GM19438 (cell line): Measurements from ENCODE around the gene DUOX1.
"Not testable (repeated sequence)": the region's sequence is repeated elsewhere in the genome, so short reads cannot be mapped to it uniquely, and the experiment has no call there.

Experiments used
- ATAC-seq: cut with Tn5 transposase; IDR thresholded peaks from one replicate; pipeline ENCODE4 v1.9.1; 2021; ENCODE audit warnings: low read depth; ENCODE audit not compliant: unreplicated experiment

DUOX1 gene

DNA sequence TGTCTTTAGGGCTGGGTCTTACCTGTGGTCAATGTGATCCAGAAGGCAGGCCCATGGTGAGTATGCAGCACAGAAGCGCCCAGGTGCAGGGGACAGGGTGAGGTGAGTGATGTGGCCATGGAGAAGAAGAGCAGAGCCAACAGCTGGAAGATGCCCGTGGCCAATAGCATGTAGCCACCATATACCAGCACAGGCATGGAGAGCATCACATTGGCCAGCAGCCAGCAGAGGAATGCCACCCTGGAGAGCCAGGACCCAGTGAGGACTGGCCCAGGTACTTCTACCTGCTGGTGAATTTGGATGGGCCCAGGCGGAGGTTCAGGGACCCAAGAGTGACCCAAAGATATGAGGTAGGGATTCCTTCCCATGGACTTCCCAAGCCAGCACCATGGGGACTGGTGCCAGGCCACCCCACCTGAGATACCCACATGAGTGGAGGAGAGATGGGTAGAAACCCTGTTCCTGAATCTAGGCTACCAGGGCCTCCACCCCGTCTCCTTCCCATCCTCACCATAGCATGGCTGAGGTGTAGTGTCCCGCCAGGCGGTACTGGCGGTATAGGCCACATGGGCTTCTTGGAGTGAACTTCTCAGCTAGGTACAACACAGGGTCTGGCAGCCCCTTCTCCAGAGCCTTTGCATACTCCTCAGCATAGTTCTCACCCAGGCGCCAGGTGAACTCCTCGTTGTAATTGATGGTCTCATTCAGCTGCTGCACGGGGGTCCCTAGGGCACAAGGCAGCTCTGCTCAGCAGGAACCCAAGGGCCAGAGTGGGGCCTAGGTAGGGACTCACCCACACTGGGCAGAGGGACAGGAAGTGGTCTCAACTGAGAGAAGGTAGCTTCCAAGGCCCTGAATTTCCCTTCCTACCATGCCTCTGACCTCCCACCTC is 9.5 kb upstream of the DUOX1 start:
- ATAC-seq: no peak

DNA sequence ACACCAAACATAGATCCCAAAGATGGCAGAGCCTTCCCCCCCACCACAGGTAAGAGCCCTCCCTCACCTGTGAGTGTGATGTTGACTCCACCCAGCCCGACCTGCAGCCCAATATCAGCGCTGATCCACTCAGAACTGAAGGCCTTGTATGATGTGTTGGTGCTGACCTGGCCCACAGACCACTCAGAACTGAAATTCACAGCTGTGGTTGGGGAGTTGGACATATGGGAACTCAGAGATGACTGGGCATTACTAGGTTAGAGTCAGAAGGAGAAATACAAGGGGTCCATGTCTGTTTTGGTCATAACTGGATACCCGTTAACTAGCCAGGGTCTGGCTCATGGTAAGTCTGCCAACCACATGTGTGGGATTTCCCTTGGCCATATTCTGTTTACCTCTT is 8.8 kb upstream of the DUOX1 start:
- no peak for ATAC-seq

DNA sequence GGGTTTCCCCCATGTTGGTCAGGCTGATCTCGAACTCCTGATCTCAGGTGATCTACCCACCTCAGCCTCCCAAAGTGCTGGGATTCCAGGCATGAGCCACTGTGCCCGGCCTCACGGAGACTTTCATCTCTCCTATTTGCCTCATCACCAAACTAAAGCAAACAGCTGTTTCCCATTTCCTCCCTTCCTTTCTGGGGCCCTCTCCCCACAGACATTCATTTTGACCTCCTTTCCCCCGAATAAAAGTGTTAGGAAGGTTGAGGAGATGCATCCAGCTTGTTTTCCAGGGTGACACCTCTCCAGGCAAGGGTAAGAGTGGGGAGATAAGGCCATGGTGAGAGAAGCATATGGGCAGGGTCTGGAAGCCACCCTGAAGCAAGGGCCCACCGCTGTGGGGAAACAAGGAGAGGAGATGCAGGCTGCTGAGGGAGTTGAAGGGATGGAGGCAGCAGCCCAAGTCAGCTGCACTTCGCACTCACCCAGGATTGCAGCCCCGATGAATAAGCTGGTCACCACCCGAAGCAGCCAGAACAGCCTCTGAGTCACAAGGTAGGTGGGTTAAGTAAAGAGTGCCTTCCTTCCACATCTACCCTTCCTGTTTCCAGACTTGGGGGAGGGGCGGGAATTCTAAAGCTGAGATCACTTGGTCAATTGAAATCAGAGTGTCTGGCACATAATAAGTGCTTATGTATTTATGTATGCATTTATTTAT is 7.9 kb upstream of the DUOX1 start:
- no peak for ATAC-seq

DNA sequence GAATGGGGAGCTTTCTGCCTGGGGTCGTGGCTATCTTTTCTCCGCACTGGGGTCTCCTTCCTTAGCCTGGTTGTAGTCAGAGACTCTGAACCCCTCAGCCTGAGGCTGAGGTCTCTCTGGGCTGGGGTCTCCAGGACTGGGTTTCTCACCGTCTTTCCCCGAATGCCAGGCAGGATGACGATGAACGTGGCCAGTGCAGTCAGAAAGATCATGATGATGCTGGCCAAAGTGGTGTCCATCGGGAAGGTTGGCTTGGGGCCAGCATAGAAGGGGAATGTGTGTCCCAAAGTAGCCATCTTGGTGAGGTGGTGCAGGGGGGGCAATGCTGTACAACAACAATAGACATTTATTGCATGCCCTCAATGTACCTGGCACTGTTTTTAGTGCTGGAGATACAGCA is 7.1 kb upstream of the DUOX1 start:
- ATAC-seq: no peak

GRCh38 chr15:45123397-45123796 is 6.4 kb upstream of the DUOX1 start:
- ATAC-seq: no peak

DNA sequence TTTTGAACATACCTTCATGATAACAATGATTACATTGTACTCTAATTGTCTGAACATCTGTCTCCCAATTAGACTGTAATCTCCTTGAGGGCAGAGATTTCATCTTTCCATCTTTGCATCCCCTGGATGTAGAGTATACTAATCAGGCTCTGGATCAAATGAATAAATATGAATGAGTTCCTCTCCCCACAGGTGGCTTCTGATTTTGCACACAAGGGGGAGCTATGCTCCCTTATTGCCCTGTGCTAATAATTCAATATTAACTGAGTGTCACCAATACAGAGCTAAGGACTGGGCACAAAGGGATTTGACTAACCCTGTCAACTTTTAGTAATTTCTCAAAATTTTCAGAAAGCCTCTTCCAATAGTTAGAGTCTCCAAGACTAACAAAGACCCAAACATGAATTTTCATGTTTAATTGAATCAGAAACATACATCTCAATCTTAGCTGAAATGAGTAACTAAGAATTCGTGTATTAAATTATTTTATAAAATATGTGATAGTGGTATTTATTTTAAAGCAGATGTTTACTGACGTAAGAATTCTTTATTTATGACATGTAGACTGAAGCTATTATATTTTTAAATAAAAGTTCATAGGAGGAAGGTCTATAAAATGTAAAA is 3.1 kb upstream of the DUOX1 start:
- ATAC-seq: no peak

DNA sequence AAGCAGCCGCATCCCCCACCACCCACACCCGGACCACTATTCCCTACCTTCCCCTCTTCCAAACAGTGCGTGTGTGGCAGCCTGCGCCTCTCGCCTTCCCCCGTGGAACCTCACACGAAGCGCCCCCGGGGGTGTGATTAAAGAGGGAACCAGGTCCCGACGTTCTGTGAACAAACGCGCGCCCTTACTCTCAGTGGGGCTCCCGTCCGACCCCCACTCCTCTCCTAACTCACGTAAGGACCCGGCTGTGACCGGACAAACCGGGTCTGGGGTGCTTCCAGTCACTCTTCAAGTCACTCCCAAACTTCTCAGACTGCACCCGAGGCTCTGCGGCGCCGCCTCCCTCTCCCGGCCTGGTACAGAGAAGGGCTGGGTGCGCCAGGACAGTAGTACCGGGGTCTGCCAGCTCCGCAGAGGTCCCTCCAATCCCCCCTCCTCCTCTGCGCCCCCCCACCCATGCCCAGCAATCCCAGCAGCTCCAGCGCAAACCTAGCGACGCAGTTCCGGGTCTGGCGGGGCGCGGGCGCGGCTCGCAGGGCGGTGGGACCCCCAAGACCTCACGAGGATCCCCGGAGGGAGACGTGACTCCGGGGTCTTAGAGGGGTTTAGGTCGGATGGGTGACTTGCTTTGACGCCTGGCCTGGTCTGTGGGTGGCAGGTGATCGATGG is 689 bp upstream of the DUOX1 start:
- ATAC-seq: no peak

DNA sequence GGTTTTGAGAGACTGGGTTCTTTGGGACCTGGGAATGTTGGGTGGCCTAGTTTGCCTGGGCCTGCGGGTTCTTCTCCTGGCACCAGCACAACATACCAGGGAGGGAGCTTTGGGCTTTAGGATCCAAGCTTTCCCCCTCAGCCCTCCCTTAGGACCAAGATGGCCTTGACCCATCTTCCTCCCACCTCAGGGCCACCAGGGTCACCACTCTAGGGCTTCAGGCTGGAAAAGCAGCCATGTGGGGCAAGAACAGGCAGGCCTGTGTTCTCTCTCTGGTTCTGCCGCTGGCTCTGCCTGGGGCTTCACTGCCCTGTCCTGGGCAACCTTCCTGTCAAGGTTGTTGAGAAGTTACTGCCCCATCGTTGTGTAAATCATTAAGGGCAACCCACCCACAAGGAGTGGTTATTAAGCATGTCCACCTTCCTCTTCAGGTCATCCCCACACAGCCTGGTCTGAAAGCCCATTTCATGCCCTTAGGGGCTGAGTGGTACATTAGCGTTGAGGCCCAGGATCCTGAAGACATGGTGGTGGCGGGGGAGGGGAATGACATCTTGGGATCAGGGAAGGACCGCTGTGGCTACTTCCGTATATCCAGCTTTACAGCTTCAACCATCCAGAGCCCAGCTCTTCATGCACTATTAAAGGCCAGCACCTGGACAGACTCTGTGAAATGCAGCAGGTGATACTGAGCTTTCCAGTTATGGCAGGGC is 652 bp downstream of the DUOX1 start:
- ATAC-seq: no peak

DNA sequence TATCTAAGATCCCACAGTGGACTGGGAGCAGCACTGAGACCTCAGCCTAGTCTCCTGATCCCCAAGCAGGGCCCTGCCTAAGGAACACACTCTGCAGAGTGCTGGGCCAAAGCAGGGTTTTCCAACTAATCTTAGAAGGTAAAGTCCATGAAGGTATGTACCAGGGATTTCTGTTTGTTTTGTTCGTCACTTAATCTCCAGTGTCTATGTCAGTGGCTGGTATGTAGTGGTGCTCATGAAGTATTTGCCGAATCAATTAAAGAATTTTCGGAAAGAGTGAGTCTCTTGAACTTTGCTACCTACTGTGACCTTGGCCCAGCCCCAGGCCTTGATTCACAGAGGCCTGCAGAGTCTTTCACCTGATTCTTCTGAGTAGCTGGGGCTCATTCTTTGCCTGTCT is 1.7 kb downstream of the DUOX1 start:
- no peak for ATAC-seq

DNA sequence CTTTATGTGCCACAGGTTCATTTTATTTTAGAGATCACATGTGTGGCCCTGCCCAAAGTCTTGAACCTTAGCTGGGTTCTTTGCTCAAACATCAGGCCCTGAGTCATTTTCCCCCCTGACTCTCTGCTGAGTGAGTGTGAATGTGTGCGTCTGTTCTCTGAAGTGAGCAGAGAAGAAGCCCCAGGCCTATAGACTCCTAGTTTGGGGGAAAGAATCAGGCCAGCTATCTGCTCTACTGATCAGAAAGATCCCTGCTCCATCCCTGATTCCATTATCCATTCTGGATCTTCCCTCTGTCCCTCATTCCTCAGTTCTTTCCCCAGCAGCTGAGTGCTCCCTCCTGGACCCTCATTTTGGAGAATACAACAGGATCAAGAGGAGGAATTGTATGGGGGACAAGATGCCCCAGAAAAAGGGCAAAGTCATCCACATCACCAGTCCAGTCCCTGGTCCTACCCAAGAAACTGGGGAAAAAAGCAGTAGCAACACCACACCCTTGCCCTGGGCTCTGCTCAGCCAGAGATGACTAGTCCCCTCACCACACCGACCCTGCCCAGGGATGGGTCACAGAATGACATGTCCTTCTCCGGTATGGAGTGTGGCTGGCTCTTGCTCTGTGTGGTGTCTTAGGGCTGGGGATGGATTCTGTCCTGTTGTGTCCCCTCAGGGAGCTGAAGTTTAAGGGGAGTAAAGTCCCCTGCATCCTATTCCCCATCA is 3.2 kb downstream of the DUOX1 start:
- ATAC-seq: no peak

- no peak for ATAC-seq
Measured at GRCh38 chr15:45133561-45133920, 3.7 kb downstream of the DUOX1 start.

- ATAC-seq: no peak
Measured at GRCh38 chr15:45134046-45134445, 4.3 kb downstream of the DUOX1 start.

DNA sequence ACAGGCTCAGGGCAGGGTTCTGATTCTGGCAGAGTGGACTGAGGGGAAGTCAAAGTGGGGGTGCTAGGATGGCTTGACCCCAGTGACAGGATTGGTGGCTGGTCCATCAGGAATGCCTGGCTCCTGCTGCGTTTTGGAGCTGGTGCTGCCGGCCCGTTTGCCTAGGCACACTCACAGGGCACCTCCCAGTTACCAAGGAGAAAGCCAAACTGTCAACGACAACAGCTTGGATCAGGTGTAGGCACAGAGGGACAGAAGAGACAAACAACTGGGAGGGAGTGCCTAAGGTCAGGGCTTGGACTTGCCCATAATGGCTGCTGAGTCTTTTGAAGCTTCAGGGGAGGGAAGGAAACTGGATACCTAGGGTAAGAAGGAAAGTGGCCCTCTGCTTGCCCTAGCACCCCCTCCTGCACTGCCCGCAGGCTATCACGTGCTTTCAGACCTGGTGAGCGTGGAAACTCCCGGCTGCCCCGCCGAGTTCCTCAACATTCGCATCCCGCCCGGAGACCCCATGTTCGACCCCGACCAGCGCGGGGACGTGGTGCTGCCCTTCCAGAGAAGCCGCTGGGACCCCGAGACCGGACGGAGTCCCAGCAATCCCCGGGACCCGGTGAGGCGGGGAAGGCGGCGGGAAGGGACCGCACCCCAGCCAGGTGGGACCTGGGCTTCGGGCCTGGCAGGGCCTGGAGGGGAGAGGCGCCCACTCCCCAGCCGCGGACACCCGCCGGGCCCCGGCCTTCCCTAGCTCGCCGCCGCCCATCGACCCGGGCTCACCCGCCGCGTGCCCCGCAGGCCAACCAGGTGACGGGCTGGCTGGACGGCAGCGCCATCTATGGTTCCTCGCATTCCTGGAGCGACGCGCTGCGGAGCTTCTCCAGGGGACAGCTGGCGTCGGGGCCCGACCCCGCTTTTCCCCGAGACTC is 5.1 kb downstream of the DUOX1 start:
- ATAC-seq: no peak

GRCh38 chr15:45135705-45136377 is 6.0 kb downstream of the DUOX1 start:
- not testable (repeated sequence) for ATAC-seq

DNA sequence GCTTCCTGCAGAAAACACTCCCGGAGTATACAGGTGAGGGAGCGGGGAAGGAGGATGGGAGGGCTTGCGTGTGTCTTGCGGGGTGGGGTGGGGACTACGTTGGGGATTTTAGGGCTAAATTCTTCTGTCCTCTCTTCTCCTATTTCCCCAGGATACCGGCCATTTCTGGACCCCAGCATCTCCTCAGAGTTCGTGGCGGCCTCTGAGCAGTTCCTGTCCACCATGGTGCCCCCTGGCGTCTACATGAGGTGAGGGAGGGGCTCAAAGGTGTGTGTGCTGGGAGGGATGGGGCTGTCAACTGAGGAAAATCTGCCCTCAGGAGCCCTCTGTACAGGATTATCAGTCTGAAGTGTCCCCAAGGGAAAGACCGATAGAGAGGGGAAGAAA is 6.6 kb downstream of the DUOX1 start:
- ATAC-seq: no peak

DNA sequence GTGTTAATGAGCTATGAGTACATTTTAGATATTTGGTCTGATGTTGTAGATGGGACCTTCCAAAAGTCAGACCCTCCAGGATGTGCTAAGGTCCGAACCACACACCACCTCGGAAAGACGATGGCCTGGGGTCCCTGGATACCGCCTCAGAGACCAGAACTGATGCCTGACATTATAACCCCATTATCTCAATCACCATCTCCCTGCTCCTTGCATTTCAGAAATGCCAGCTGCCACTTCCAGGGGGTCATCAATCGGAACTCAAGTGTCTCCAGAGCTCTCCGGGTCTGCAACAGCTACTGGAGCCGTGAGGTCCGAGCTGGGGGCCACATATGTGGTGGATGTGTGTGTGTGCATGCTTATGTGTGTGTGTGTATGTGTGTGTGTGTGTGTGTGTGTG is 7.9 kb downstream of the DUOX1 start:
- ATAC-seq: no peak

GRCh38 chr15:45138814-45139765 is 9.3 kb downstream of the DUOX1 start:
- no peak for ATAC-seq
